ENCODE data around the gene BCAM. TPM values are rescaled to one million over a fixed set of nuclear protein-coding genes. Genes with fewer than 3 reads are reported as not detected.

BCAM gene
- total and polyA plus RNA-seq, 10 of the 15 experiments (the other 5 are each of a cell fraction or from before 2014, with no cell fraction given), result 0.10 to 0.64 TPM; not detected in 8

GRCh38 chr19:44822177-44822576 lies 13.3 kb downstream of the BCAM start:
- FAIRE-seq (no peak), DNase-seq (ENCODE audit: low read depth, low spot score) (no peak), ATAC-seq (no peak)
- H3K4me3 ChIP-seq, result no peak overlapping the region
- in situ Hi-C loops (cut with MboI) (no loop called here), intact Hi-C loops (cut with micrococcal nuclease; ENCODE audit: unreplicated experiment) (no loop called here)
- POLR2A ChIA-PET, result no interaction called here
- H3K9ac ChIP-seq (ENCODE audit: control insufficient read depth, insufficient read depth, low read length), result no peak overlapping the region
- no peaks in the 10 kb centered on the region for H3K79me2 ChIP-seq (ENCODE audit: control insufficient read depth, insufficient read depth, low read length)
- TF ChIP-seq EZH2 (IDR thresholded peaks at IDR 0.05; ENCODE audit: borderline replicate concordance, control insufficient read depth, low read depth, low read length) (no peak), PAX8 (IDR thresholded peaks at IDR 0.05) (no peak), TCF12 (IDR thresholded peaks at IDR 0.05; ENCODE audit: low read depth, low read length) (no peak), MLLT1 (IDR thresholded peaks at IDR 0.05) (no peak)
- CTCF ChIA-PET, result no interaction called here
- H4K20me1 ChIP-seq (ENCODE audit: control insufficient read depth, insufficient read depth), result no peaks in the 10 kb centered on the region
- no peak overlapping the region for H3K4me2 ChIP-seq (ENCODE audit: control insufficient read depth, insufficient read depth)
- RAD21 ChIA-PET (ENCODE audit: unreplicated experiment), result no interaction called here
- SMC1A ChIA-PET (ENCODE audit: uncharacterized antibody, unreplicated experiment), result no interaction called here
- no peak overlapping the region for H3K27ac ChIP-seq (ENCODE audit: control insufficient read depth, insufficient read depth)
- 0 out of 4 replicates have a peak, but pooled peaks cover 0 to 1% of the 10 kb centered on the region in 2 experiments for H3K27me3 ChIP-seq (replicated peaks in 1 of 2; ENCODE audit: control insufficient read depth in 2 of 2, insufficient read depth in 2 of 2, low read length in 1 of 2)
- no peaks in the 10 kb centered on the region for H3K4me1 ChIP-seq (ENCODE audit: control insufficient read depth, insufficient read depth, low read length)
- no TSS peak for BruUV-seq (replicated peaks)
- H2AFZ ChIP-seq (ENCODE audit: control insufficient read depth, low read depth, low read length), result no peak overlapping the region
- H3K9me3 ChIP-seq (replicated peaks; ENCODE audit: control insufficient read depth, insufficient read depth, low read length), result no peaks in the 10 kb centered on the region
- no peaks in the 10 kb centered on the region for H3K36me3 ChIP-seq (ENCODE audit: control insufficient read depth in 2 of 2, insufficient read depth in 2 of 2, low read length in 1 of 2)
- 20% methylated on average over 11 of the region's 11 CpGs for WGBS (ENCODE audit: insufficient coverage, insufficient replicate concordance, low lambda C conversion rate, missing lambda C conversion rate)

- in situ Hi-C loops (cut with MboI) (no loop called here), intact Hi-C loops (cut with micrococcal nuclease; ENCODE audit: unreplicated experiment) (no loop called here)
- POLR2A ChIA-PET, result no interaction called here
- H3K4me2 ChIP-seq (ENCODE audit: control insufficient read depth, insufficient read depth), result no peak overlapping the region
- no peak overlapping the region for H3K27ac ChIP-seq (ENCODE audit: control insufficient read depth, insufficient read depth)
- WGBS (ENCODE audit: insufficient coverage, insufficient replicate concordance, low lambda C conversion rate, missing lambda C conversion rate), result 34% methylated on average over 10 of the region's 10 CpGs
- DNase-seq (ENCODE audit: low read depth, low spot score), result no peak
- CTCF ChIA-PET, result interaction anchor here (0.8 kb wide), 1 partner anchor 38 kb away, joined by 3 read pairs; no protein-coding TSS in a partner anchor
- no peaks in the 10 kb centered on the region for H3K79me2 ChIP-seq (ENCODE audit: control insufficient read depth, insufficient read depth, low read length)
- no peaks in the 10 kb centered on the region for H3K36me3 ChIP-seq (ENCODE audit: control insufficient read depth in 2 of 2, insufficient read depth in 2 of 2, low read length in 1 of 2)
- no peak for FAIRE-seq
- no peaks in the 10 kb centered on the region for H3K4me1 ChIP-seq (ENCODE audit: control insufficient read depth, insufficient read depth, low read length)
- RAD21 ChIA-PET (ENCODE audit: unreplicated experiment), result no interaction called here
- H4K20me1 ChIP-seq (ENCODE audit: control insufficient read depth, insufficient read depth), result no peaks in the 10 kb centered on the region
- SMC1A ChIA-PET (ENCODE audit: uncharacterized antibody, unreplicated experiment), result interaction anchor here (0.6 kb wide), 1 partner anchor 239 kb away, joined by 4 read pairs; no protein-coding TSS in a partner anchor
- no peak overlapping the region for H2AFZ ChIP-seq (ENCODE audit: control insufficient read depth, low read depth, low read length)
- no peak for ATAC-seq
- no peak overlapping the region for H3K4me3 ChIP-seq
- H3K27me3 ChIP-seq (replicated peaks in 1 of 2; ENCODE audit: control insufficient read depth in 2 of 2, insufficient read depth in 2 of 2, low read length in 1 of 2), result 0 out of 4 replicates have a peak, but pooled peaks cover 0 to 1% of the 10 kb centered on the region in 2 experiments
- H3K9ac ChIP-seq (ENCODE audit: control insufficient read depth, insufficient read depth, low read length), result no peak overlapping the region
- BruUV-seq (replicated peaks), result no TSS peak
- H3K9me3 ChIP-seq (replicated peaks; ENCODE audit: control insufficient read depth, insufficient read depth, low read length), result no peaks in the 10 kb centered on the region
- TF ChIP-seq DPF2 (IDR thresholded peaks at IDR 0.05) (no peak), E4F1 (IDR thresholded peaks at IDR 0.05; ENCODE audit: borderline replicate concordance, partially characterized antibody) (no peak), ZBTB40 (IDR thresholded peaks at IDR 0.05; ENCODE audit: borderline replicate concordance) (no peak)
Observed at GRCh38 chr19:44822670-44823372, 13.9 kb downstream of the BCAM start.
